CD4-positive, alpha-beta T cell treated with Interleukin-4 for 1 hour (primary cell): ENCODE data around the gene DEPDC4.
"Not testable (repeated sequence)": the region's sequence is repeated elsewhere in the genome, so short reads cannot be mapped to it uniquely, and the experiment has no call there.

Experiments used
- DNase-seq, 2 donors: peaks; one replicate each; pipeline ENCODE4 v3.0.0-alpha.2; 2020 to 2022

The DEPDC4 gene

DNA sequence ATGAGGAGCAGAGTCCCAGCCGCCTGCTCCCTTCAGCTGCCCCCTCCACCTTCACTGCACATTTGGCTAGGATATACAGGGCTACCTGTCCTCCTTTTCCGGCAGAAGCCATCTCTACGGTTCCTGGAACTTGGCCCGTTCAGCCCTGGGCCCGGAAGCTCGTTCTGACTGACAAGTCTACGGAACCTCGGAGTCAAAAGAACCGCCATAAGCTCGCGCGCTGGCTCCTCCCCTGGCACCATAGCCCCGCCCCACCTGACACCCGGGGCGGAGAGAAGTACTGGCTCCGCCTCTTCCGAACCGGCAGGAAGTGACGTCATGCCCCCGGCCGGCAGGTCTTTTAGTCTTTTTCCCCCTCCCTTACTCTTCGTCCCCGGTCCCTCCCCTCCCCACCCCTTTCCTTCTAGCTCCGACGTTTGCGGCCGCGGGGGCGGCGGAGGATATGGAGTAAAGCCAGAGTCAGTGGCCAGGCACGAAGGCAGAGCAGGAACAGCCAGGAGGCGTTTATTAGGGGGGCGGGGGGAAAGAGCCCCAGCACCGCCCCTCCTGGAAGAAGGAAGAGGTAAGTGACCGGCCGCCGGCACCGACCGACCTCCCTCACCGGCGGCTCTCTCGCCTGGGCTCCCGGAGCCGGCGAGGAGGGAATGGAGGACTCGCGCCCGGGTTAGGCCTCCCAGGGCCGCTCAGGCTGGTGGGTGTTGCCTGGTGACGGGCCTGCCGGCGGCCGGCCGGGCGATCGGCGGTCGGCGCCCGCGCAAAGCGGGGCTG lies at the start of gene DEPDC4, which contains the start of gene SCYL2:
Gene DEPDC4, minus strand, starts transcription at position 245 of the 768 bp plus-strand sequence. Its CDS starts 3 bp downstream, at position 242.
Gene SCYL2, plus strand, starts transcription at position 343 of the 768 bp plus-strand sequence. CDS start 15,794 bp downstream, outside the sequence.
- peak; percentile 94 to 95 for DNase-seq

DNA sequence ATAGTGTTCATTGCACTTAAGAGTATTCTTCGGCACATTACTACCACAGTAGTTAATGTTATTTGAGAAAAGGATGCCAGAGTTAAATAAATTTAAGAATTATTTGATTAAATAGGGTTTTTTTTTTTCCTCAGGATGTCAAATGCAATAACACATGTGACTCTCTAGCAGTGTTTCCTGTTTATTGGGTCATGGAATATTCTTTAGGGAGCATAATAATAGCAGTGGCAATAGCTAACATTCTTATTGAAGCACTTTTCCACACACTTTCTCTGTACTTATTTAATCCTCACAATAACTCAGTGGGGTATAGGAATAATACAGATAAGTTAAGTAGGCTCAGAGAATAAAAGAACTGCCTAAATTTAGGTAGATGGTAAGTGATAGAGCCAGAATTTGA lies 44.4 kb upstream of the DEPDC4 start:
- no peak for DNase-seq

DNA sequence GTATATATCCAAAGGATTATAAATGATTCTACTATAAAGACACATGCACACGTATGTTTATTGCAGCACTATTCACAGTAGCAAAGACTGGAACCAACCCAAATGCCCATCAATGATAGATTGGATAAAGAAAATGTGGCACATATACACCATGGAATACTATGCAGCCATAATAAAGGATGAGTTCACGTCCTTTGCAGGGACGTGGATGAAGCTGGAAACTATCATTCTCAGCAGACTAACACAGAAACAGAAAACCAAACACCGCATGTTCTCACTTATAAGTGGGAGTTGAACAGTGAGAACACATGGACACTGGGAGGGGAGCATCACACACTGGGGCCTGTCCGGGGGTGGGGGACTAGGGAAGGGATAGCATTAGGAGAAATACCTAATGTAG lies 41.3 kb upstream of the DEPDC4 start:
- not testable (repeated sequence) for DNase-seq

DNA sequence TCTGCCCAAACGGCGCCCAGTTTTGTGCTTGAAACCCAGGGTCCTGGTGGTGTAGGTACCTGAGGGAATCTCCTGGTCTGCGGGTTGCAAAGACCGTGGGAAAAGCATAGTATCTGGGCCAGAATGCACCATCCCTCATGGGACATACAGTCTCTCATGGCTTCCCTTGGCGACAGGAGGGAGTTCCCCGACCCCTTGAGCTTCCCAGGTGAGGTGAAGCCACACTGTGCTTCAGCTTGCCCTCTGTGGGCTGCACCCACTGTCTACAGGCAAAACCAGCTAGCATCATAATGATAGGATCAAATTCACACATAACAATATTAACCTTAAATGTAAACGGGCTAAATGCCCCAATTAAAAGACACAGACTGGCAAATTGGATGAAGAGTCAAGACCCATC lies 37.5 kb upstream of the DEPDC4 start:
- DNase-seq: not testable (repeated sequence)

DNA sequence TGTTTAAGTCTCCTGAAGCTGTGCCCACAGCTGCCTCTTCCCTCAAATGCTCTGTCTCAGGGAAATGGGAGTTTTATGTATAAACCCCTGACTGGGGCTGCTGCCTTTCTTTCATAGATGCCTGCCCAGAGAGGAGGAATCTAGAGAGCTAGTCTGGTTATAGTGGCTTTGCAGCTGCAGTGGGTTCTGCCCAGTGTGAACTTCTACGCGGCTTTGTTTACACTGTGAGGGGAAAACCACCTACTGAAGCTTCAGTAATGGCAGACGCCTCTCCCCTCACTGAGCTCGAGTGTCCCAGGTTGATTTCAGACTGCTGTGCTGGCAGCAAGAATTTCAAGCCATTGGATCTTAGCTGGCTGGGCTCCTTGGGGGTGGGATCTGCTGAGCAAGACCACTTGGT lies 37.0 kb upstream of the DEPDC4 start:
- no peak for DNase-seq

DNA sequence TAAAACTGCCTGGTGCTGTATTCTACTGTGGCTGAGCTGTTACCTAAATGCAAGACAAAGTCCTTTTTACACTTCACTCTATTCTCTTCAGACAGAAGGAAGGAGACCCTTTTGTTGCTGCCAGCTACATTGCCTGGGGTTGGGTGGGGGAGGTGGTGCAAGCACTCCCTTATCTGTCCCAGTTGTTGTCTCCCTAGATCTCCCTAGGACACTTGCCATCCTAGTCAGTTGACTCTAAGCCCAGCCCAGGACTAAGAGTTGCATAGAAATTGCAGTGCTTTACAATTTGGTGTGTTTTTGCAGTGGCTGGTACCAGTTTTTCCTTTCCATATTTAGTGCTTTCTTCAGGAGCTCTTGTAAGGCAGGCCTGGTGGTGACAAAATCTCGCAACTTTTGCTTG lies 35.2 kb upstream of the DEPDC4 start:
- DNase-seq: no peak

DNA sequence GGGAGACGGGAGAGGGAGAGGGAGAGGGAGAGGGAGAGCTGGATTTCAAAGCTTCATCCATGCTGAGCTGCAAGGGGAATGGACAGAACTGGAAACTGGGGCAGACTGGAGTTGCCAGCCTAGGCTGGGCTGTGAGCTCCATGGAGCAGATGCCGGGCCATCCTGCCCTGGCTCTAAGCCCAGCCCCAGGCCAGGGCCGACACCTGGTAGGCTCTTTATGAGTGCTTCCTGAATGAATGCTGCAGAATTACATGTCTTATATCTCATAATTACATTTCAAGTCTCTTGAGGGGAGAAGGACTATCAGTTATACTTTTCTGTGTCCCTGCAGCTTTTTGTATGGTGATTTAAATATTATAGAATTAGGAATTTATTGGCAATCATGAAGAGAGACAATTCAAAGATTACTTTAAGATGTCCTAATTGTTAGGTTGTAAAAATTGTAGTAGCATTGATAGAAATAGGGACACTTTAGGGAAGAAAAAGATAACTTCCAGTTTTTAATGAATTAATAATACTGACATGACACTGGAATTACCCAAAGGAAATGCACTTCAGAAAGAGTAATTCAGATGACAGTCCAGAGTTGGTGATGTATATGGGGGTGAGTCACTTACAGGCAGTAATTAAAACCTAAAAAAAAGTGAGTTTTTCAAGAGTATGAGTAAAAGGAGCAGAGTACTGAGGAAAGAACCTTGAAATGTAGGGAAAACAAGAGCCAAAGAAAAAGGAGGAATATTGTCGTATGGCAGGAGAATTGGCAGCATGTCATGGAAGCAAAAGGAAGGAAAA lies 29.1 kb upstream of the DEPDC4 start:
- no peak for DNase-seq

DNA sequence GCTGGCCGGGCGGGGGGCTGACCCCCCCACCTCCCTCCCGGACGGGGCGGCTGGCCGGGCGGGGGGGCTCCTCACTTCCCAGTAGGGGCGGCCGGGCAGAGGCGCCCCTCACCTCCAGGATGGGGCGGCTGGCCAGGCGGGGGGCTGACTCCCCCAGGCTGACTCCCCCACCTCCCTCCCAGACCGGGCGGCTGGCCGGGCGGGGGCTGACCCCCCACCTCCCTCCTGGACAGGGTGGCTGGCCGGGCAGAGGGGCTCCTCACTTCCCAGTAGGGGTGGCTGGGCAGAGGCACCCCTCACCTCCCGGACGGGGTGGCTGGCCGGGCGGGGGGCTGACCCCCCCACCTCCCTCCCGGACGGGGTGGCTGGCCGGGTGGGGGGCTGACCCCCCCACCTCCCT lies 27.5 kb upstream of the DEPDC4 start:
- not testable (repeated sequence) for DNase-seq

DNA sequence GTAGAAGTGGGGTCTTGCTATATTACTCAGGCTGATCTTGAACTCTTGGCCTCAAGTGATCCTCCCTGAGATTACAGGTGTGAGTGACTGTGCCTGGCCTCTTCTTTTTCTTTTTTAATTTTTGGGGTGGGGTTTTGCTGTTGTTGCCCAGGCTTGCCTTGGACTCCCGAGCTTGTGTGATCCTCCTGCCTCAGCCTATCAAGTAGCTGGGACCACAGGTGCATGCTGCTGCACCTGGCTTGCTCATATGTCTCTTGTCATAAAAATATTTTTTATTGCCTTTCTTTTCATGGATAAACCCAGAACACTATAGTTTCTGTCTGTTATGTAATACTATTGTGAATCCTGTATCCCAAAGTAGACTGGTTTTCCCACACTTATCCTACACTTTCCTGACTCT lies 26.1 kb upstream of the DEPDC4 start:
- no peak for DNase-seq

DNA sequence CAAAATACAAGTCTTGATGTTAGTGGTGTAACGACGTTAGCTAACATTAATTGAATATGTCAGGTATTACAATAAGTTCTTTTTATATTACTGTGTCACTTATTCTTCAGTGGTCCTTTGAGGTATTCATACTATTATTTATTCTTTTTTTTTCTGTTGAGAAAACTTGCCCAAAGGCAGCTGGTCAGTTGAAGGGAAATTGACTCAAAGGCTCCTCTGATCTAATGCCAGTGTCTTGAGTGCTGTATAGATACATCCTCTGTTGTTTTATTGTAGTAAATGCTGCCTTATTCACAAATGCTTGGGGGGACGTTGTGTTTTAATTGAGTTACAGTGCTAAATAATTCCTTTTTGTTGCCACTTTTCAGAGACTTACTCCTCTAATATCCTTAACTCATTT lies 23.1 kb upstream of the DEPDC4 start:
- DNase-seq: no peak

DNA sequence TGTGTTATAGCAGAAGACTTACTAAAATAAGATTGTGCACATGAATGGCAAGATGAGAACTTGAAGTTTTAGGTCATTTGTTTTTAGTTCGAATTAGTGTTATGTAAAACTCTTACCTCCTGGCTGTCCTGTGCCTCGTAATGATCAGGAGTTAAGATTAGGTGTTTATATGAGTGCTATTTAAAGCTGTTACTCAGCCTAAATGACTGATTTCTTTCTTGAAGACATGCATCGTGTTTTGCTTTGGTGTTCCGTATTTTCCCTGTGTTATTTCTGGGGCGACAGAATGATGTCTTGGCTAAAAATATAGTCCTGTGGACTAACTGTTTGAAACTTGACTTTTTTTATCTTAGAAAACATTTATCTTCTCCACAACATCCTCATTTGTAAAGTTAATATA lies 22.2 kb upstream of the DEPDC4 start:
- DNase-seq: no peak

DNA sequence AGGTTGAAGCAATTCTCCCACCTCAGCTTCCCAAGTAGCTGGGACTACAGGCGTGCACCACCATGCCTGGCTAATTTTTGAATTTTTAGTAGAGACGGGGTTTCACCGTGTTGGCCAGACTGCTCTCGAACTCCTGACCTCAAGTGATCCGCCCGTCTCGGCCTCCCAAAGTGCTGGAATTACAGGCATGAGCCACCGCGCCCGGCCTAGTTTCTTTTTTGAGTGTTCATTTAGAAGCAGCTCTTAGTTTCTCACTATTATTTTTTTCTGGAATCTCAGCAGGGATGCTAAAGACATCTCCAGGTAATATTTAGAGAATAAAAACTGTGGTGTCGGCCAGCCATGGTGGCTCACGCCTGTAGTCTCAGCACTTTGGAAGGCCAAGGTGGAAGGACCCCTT lies 17.7 kb upstream of the DEPDC4 start:
- DNase-seq: not testable (repeated sequence)

DNA sequence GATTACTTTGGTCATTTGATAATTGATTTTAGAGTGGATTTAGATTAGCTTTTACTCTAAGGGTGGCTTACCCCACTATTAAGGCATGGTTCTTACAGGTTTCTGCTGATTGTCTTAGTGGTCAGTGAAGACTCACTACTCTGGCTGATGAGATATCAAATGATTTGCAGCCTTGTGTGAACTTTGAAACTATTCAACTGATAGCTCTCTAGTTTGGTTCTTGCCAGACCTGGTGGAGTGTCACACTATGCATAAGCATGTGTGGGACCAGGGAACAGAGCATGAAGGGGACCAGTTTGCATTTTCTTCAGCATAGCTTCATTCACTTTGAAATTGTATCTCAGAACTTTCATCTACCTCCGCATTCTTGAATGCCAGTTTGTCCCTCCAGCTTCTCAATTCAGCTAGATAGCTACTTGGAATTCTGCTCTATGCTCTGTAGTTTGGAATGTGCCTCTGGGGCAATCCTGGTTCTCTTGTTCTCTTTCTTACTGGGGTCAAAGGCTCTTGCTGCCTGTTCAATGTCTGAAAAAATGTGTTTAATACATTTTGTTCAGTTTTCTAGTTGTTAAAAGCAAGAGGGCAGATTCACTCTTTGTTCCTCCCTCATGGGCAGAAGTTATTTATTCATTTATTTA lies 12.8 kb upstream of the DEPDC4 start:
- DNase-seq: no peak

DNA sequence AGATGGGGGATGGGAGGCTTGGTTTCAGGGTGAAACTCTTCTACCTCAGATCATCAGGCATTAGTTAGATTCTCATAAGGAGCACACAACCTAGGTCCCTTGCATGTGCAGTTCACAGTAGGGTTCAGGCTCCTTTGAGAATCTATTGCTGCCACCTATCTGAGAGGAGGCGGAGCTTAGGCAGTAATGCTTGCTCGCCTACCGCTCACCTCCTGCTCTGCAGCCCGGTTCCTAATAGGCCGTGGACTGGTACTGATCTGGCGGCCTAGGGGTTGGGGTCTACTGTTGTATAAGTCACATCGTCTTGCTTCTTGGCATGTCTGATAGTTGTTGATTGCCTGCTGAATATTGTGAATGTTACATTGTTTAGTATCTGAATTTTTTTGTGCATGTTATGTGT lies 12.3 kb upstream of the DEPDC4 start:
- DNase-seq: no peak

DNA sequence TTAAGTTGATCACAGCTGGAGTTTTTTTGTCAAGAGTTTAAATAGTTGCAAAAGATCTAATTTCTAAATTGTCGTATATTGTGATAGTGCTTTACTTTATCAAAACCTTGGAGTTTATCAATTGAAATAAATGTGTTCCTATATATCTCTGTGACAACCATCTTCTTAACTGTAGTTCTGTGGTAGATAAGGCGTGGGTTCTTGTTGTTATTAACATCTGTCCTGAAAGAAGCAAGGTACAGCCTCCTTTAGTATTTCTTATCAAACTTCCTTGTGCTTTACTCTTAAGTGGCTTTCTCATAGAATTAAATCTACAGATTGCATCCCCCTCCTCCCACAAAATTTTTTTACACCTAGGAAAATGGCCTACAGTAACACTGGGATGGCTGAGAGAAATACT lies 7.4 kb upstream of the DEPDC4 start:
- DNase-seq: no peak

DNA sequence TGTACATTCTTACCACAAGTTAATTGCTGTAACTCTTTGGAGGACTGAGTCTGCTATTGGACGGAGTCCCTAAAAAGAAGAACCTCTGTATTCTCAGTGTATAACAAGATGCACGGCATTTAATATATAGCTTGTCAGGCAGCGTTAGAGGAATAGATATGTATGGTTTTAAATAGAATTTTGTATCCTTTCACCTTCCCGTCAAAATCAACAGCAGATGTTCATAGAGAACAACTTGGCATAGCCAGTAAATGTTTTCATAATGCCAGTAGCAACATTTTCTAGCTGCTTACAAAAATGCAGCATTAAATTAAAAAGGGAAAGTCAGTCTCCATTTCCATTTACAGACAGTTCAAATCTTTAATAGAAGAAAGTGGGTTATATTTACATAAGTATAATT lies 6.9 kb upstream of the DEPDC4 start:
- no peak for DNase-seq

DNA sequence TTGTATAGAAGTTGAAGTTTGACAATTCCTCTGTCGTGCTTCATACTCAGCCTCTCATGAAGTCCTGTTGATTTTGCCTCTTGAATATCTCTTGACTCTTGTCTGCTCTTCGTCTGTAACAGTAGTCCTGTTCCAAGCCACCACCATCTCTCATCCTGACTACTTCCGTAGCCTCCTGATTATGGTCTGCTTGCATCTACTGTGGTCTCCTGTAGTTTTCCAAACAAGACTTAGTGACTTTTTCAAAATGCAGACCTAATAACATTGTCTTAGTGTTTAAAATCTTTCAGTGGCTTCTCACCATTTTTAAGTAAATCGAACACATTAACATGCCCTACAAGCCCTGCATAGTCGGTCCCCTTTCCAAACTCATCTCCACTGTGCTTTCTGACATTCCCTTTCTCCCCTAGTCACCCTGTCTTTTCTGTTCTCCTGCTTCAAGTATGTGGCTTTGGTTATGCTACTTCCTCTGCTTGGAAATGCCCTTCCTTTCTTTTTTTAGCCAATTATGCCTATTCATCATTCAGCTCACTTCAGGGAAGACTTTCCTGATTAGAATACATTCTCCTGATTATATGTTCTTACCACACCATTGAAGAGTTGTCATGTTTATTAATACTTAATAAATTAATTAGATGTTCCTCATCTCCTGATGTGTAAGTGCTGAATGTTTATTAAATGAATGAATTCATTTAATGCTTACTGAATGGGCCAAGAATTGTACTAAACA lies 2.1 kb upstream of the DEPDC4 start:
- DNase-seq: no peak

DNA sequence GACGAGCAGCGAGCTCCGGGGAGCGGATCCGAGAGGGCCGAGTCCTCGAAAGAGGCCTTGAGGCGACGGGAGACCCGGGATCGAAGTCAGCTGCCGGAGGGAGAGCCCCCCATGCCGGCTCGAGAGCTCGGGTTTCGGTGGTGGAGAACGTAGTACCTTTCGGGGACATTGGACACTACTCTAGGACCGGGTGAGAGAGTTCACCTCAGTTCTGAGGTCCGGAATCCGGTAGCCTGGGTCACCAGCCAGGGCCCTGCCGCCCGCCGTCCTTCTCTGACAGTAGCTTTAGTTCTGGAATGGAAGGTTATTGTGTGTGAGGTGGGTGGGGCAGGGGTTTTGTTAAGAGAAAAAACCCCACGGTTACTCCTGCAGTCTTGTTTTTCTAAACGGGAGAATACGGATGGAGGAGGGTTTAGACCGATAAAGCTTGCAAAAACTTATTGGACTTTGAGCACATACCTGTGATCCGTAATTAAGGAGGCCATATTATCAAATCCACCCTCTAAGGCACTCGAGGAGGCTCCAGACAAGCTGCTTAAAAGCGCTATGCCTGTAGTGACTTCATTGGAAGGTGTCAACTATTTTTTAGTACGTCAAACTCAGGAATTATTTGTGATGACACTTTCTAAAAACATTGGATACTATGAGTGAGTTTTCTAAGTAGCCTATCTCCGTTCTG lies 863 bp upstream of the DEPDC4 start:
- peak in 1 of 2 donors; percentile 36 for DNase-seq

DNA sequence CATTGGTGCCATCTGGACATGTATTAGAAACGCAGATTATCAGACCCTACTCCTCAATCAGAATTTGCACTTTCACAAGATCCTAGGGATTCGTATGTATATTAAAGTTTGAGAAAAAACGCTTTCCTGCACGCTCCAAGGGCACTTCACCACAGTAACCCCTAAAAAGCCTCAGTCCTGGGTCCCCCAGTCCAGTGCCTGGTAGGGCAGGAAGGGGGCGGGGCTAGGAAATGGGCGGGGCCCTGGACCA lies 369 bp downstream of the DEPDC4 start:
- DNase-seq: no peak

DNA sequence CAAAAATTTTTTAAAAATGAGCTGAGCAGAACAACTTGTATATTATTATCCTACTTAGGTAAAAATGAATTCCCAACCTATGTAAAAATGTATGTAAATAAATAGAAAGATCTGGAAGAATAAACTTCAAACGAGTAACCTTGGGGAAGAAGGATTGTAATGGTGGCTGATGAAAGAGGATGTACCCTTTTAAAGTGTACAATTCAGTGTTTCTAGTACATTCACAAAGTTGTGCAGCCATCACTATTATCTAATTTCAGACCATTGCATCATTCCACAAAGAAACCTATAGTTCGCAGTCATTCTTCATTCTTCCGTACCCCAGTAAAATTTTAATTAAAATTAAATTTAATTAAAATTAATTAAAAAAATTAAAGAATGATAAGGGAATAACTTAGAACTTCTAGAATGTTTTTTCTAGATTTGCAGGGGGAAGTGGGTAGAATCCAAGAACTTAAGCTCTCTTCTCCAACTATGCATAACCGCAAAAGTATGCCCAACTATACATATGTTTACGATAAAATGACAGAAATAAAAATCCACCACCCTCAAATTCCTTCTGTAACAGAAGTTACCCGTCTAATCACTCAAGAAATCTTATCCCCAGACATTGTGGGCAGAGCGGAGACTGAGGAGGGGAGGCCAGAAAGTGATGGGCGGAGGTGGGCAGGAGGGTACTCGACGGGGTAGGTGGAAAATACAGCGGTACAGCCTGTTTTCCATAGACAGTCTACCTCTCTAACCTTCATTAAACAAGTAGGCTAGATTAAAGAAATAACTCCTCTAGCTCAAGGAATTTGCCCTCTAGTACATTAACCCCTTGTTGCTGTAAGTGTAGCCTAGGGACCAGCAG lies 921 bp downstream of the DEPDC4 start:
- no peak for DNase-seq

DNA sequence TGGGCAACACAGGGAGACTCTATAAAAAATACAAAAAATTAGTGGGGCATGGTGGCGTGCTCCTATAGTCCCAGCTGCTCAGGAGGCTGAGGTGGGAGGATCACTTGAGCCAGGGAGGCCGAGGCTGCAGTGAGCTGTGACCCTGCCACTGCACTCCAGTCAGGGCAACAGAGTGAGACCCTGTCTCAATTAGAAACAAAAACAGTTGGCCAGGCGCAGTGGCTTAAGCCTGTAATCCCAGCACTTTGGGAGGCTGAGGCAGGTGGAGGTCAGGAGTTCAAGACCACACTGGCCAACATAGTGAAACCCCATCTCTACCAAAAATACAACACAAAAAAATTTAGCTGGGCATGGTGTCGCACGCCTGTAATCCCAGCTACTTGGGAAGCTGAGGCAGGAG lies 1.8 kb downstream of the DEPDC4 start:
- DNase-seq: not testable (repeated sequence)

DNA sequence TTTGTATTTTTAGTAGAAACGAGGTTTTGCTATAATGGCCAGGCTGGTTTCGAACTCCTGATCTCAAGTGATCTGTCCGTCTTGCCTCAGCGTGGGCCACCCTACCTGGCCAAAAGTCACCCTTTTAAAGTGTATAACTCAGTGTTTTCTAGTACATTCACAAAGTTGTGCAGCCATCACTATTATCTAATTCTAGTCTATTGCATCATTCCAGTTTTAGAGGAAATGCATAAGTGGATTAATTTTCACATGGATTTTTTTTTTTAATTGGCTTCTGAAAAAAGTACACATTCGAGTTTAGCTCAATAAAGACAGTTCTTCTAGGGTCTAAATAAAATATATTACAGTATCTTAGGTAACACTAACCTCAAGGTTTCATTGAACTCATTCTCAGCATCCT lies 3.7 kb downstream of the DEPDC4 start:
- DNase-seq: no peak
